IMR-90 (cell line): ENCODE measurements around the gene NT5DC3. TPM values are rescaled to one million over a fixed set of nuclear protein-coding genes. Genes with fewer than 3 reads are reported as not detected.

ENCODE experiments used
- ATAC-seq: fragments of 200-7000 bp; cut with Tn5 transposase; 2 replicates; pipeline ENCODE4 v1.9.1; 2020; ENCODE audit warnings: low read depth, mild to moderate bottlenecking, moderate library complexity
- BruUV-seq: library from RNA; stranded (reverse); fragments of 400-500 nt; replicated peaks from 2 replicates; lab custom pipeline; 2021; lab: Mats Ljungman, UMichigan
- CTCF ChIA-PET: fragments of 300-600 bp; formaldehyde crosslinking; extraction: SDS; loops from one replicate; lab custom pipeline; 2021; ENCODE audit warnings: antibody characterized with exemption; lab: Yijun Ruan, JAX
- POLR2A ChIA-PET: fragments of 300-600 bp; sonication (Branson Sonifier 250); formaldehyde crosslinking; loops from one replicate; lab custom pipeline; 2022; ENCODE audit warnings: antibody characterized with exemption; ENCODE audit not compliant: unreplicated experiment; lab: Charles Lee
- DNase-seq: peaks from one replicate; pipeline ENCODE4 v3.0.0; 2013
- H2AFZ ChIP-seq: replicated peaks from 2 replicates; pipeline ENCODE3; 2013; ENCODE audit warnings: low read length, mild to moderate bottlenecking; ENCODE audit not compliant: poor library complexity
- H2AK5ac ChIP-seq: 2 replicates; pipeline ENCODE4 v1.6.1; 2013; ENCODE audit warnings: low read depth, low read length, inconsistent platforms
- H2AK9ac ChIP-seq: replicated peaks from 2 replicates; pipeline ENCODE3; 2013; ENCODE audit warnings: mild to moderate bottlenecking, low read depth, low read length, moderate library complexity; ENCODE audit not compliant: poor library complexity
- H2BK120ac ChIP-seq: 2 replicates; pipeline ENCODE4 v1.6.1; 2013; ENCODE audit warnings: low read depth, low read length, inconsistent platforms
- H2BK15ac ChIP-seq: 3 replicates; pipeline ENCODE4 v1.6.1; 2013; ENCODE audit warnings: low read depth, low read length, inconsistent platforms
- H2BK20ac ChIP-seq: 2 replicates; pipeline ENCODE4 v1.6.1; 2013; ENCODE audit warnings: low read depth, mild to moderate bottlenecking, inconsistent platforms, low read length, moderate library complexity
- H2BK5ac ChIP-seq: 2 replicates; pipeline ENCODE4 v1.6.1; 2013; ENCODE audit warnings: mild to moderate bottlenecking, low read depth, low read length, inconsistent platforms; ENCODE audit not compliant: poor library complexity, severe bottlenecking
- H3K14ac ChIP-seq: replicated peaks from 2 replicates; pipeline ENCODE4 v1.6.1; 2013; ENCODE audit warnings: low read depth, low read length, inconsistent platforms
- H3K18ac ChIP-seq: 2 replicates; pipeline ENCODE4 v1.6.1; 2013; ENCODE audit warnings: low read depth, low read length, control low read depth
- H3K23ac ChIP-seq: 2 replicates; pipeline ENCODE4 v1.6.1; 2013; ENCODE audit warnings: low read depth, low read length, inconsistent platforms
- H3K27ac ChIP-seq: 2 replicates; pipeline ENCODE4 v1.5.1; 2013; ENCODE audit warnings: mild to moderate bottlenecking, control low read depth, low read length; ENCODE audit not compliant: insufficient read depth
- H3K27me3 ChIP-seq: 2 replicates; pipeline ENCODE4 v1.6.1; 2013; ENCODE audit warnings: low read length; ENCODE audit not compliant: control insufficient read depth, insufficient read depth
- H3K36me3 ChIP-seq: 2 replicates; pipeline ENCODE4 v1.6.1; 2013; ENCODE audit warnings: low read length, mixed read lengths; ENCODE audit not compliant: control insufficient read depth, insufficient read depth
- H3K4ac ChIP-seq: 2 replicates; pipeline ENCODE4 v1.6.1; 2013; ENCODE audit warnings: low read depth, low read length, inconsistent platforms
- H3K4me1 ChIP-seq: 2 replicates; pipeline ENCODE4 v1.6.1; 2013; ENCODE audit warnings: low read length, mixed read lengths; ENCODE audit not compliant: control insufficient read depth, insufficient read depth
- H3K4me2 ChIP-seq: 2 replicates; pipeline ENCODE4 v1.6.1; 2013; ENCODE audit warnings: low read depth, mild to moderate bottlenecking, control low read depth, low read length, moderate library complexity
- H3K4me3 ChIP-seq: 2 replicates; pipeline ENCODE4 v1.5.1; 2013; ENCODE audit warnings: low read depth, mild to moderate bottlenecking, control low read depth, low read length, moderate library complexity; ENCODE audit not compliant: insufficient read depth
- H3K56ac ChIP-seq: 2 replicates; pipeline ENCODE4 v1.6.1; 2013; ENCODE audit warnings: low read length, inconsistent platforms; ENCODE audit not compliant: insufficient read depth; ENCODE audit errors: extremely low read depth
- H3K79me1 ChIP-seq, 2 experiments: 2 replicates each; pipeline ENCODE4 v1.6.1; 2013; ENCODE audit warnings: low read length in 2 of 2, inconsistent platforms in 1 of 2, low read depth in 1 of 2
- H3K9ac ChIP-seq: 2 replicates; pipeline ENCODE4 v1.6.1; 2013; ENCODE audit warnings: low read depth, low read length, control low read depth
- H3K9me1 ChIP-seq: 2 replicates; pipeline ENCODE4 v1.6.1; 2013; ENCODE audit warnings: low read length, inconsistent platforms; ENCODE audit not compliant: insufficient read depth
- H3K9me3 ChIP-seq: 2 replicates; pipeline ENCODE4 v1.6.1; 2013; ENCODE audit warnings: low read length; ENCODE audit not compliant: control insufficient read depth, insufficient read depth
- H4K20me1 ChIP-seq: 2 replicates; pipeline ENCODE4 v1.6.1; 2013; ENCODE audit warnings: low read length, inconsistent platforms; ENCODE audit not compliant: insufficient read depth
- H4K5ac ChIP-seq: 2 replicates; pipeline ENCODE4 v1.6.1; 2013; ENCODE audit warnings: mild to moderate bottlenecking, low read depth, low read length, control low read depth
- H4K8ac ChIP-seq, 2 experiments: 2 replicates each; pipeline ENCODE4 v1.6.1; 2013; ENCODE audit warnings: low read depth in 2 of 2, low read length in 2 of 2, control low read depth in 1 of 2, inconsistent platforms in 1 of 2
- H4K91ac ChIP-seq: 2 replicates; pipeline ENCODE4 v1.6.1; 2013; ENCODE audit warnings: low read depth, low read length, inconsistent platforms; ENCODE audit not compliant: insufficient read depth
- BHLHE40 ChIP-seq: fragments of 150-350 bp; IDR thresholded peaks from 2 replicates; pipeline ENCODE4 v1.6.1; 2016; ENCODE audit warnings: mild to moderate bottlenecking, low read depth, low read length
- CEBPB ChIP-seq: IDR thresholded peaks from 2 replicates; pipeline ENCODE4 v1.6.1; 2012; ENCODE audit warnings: low read depth, low read length, improper control_type of control experiment
- CHD1 ChIP-seq: IDR thresholded peaks from 2 replicates; pipeline ENCODE4 v1.6.1; 2012; ENCODE audit warnings: low read depth, low read length, improper control_type of control experiment
- CTCF ChIP-seq: conservative IDR thresholded peaks from 2 replicates; pipeline ENCODE4 v1.5.1; 2012; ENCODE audit warnings: mild to moderate bottlenecking, low read depth, low read length, improper control_type of control experiment
- FOS ChIP-seq: fragments of 150-350 bp; IDR thresholded peaks from 2 replicates; pipeline ENCODE4 v1.6.1; 2016; ENCODE audit warnings: low read depth, low read length
- MAFK ChIP-seq: IDR thresholded peaks from 2 replicates; pipeline ENCODE4 v1.6.1; 2012; ENCODE audit warnings: low read depth, low read length, improper control_type of control experiment
- MAZ ChIP-seq: IDR thresholded peaks from 2 replicates; pipeline ENCODE4 v1.6.1; 2012; ENCODE audit warnings: low read depth, mild to moderate bottlenecking, low read length, improper control_type of control experiment, moderate library complexity, borderline replicate concordance
- MXI1 ChIP-seq: IDR thresholded peaks from 2 replicates; pipeline ENCODE4 v1.6.1; 2012; ENCODE audit warnings: low read depth, mild to moderate bottlenecking, low read length, moderate library complexity, borderline replicate concordance
- NFE2L2 ChIP-seq: fragments of 150-350 bp; IDR thresholded peaks from 2 replicates; pipeline ENCODE4 v1.6.1; 2016; ENCODE audit warnings: low read depth, mild to moderate bottlenecking, low read length
- POLR2A ChIP-seq: IDR thresholded peaks from 2 replicates; pipeline ENCODE4 v1.6.1; 2012; ENCODE audit warnings: mild to moderate bottlenecking, low read depth, low read length
- RAD21 ChIP-seq: IDR thresholded peaks from 2 replicates; pipeline ENCODE4 v1.6.1; 2012; ENCODE audit warnings: low read length, improper control_type of control experiment
- RCOR1 ChIP-seq: IDR thresholded peaks from 2 replicates; pipeline ENCODE4 v1.6.1; 2012; ENCODE audit warnings: mild to moderate bottlenecking, low read length, improper control_type of control experiment; ENCODE audit not compliant: insufficient replicate concordance
- RFX5 ChIP-seq: IDR thresholded peaks from 2 replicates; pipeline ENCODE4 v1.8.0; 2012; ENCODE audit warnings: low read depth, mild to moderate bottlenecking, low read length, moderate library complexity
- SMC3 ChIP-seq: fragments of 150-350 bp; IDR thresholded peaks from 2 replicates; pipeline ENCODE4 v1.6.1; 2016; ENCODE audit warnings: low read depth, mild to moderate bottlenecking, antibody characterized with exemption, low read length, moderate library complexity
- USF2 ChIP-seq: fragments of 150-350 bp; IDR thresholded peaks from 2 replicates; pipeline ENCODE4 v1.6.1; 2017; ENCODE audit warnings: mild to moderate bottlenecking, antibody characterized with exemption, low read length, low read depth
- WGBS, 2 experiments: methylation state at CpG; one replicate each; pipeline versions ENCODE4 v1.1.5 to v1.1.7; 2013; ENCODE audit warnings: missing lambda C conversion rate in 2 of 2; ENCODE audit not compliant: insufficient read length in 1 of 2; ENCODE audit errors: extremely low coverage in 2 of 2; 5-methylcytosine and 5-hydroxymethylcytosine counted together
- dilution Hi-C: fragments of 300-500 bp; cut with HindIII; formaldehyde crosslinking; loops from one replicate; pipeline ENCODE4 v1.14.3; 2018; ENCODE audit warnings: low sequenced_read_pairs; ENCODE audit not compliant: unreplicated experiment
- in situ Hi-C: fragments of 300-500 bp; cut with MboI; formaldehyde crosslinking; loops from 3 replicates; pipeline ENCODE4 v1.14.3; 2019; ENCODE audit warnings: low sequenced_read_pairs, inconsistent platforms, mixed read lengths
- intact Hi-C: fragments of 100-400 bp; cut with micrococcal nuclease; formaldehyde crosslinking; loops from 2 replicates; pipeline ENCODE4 v1.10.0; 2022
- polyA plus RNA-seq, 3 experiments: library from polyadenylated mRNA; depleted of rRNA; stranded (reverse); fragments of >200 nt; gene quantifications; 2 replicates each; pipeline ENCODE4 v1.2.3, GENCODE V29; 2012; ENCODE audit warnings: low replicate concordance in 1 of 3
- total RNA-seq: library from RNA; depleted of rRNA; stranded (reverse); fragments of >200 nt; gene quantifications from 2 replicates; pipeline ENCODE4 v1.2.3, GENCODE V29; 2012
- TF ChIP-seq, protein P1 (sequence below): fragments of 150-350 bp; IDR thresholded peaks from 2 replicates; pipeline ENCODE4 v1.6.1; 2016; ENCODE audit warnings: low read depth, mild to moderate bottlenecking, low read length, moderate library complexity, borderline replicate concordance

The NT5DC3 gene
- total and polyA plus RNA-seq, 2 of the 4 experiments (the other 2 are of a cell fraction) = 7.3 to 17.6 TPM

- ATAC-seq (no peak), DNase-seq (no peak)
- POLR2A ChIA-PET = no interaction called here
- Histone ChIP-seq H3K18ac (no peak overlapping the region), H4K5ac (no peak overlapping the region), H2AK9ac (no peak overlapping the region), H2BK5ac (no peak overlapping the region), H3K9me3 (no peaks in the 10 kb centered on the region), H3K36me3 (peaks cover 6% of the 10 kb centered on the region), H3K4me1 (peaks cover 9% of the 10 kb centered on the region), H2BK120ac (no peak overlapping the region), H3K79me1 (peaks cover 41 to 79% of the 10 kb centered on the region in 2 experiments), H3K4ac (no peak overlapping the region), H2BK20ac (no peak overlapping the region), H3K27ac (no peak overlapping the region), H2BK15ac (no peak overlapping the region), H3K56ac (no peak overlapping the region), H2AK5ac (no peak overlapping the region), H3K9me1 (peaks cover 22% of the 10 kb centered on the region), H3K4me3 (no peak overlapping the region), H3K4me2 (no peak overlapping the region), H3K9ac (no peak overlapping the region), H2AFZ (no peak overlapping the region), H4K91ac (no peak overlapping the region), H3K23ac (no peak overlapping the region), H4K20me1 (peaks cover 6% of the 10 kb centered on the region; the same call in 1 of the 2 replicates), H3K27me3 (no peaks in the 10 kb centered on the region), H4K8ac (no peak overlapping the region), H3K14ac (no peak overlapping the region)
- no TSS peak for BruUV-seq
- TF ChIP-seq USF2 (no peak), MAFK (no peak), RFX5 (no peak), POLR2A (no peak), BHLHE40 (no peak), NFE2L2 (no peak), MAZ (no peak), SMC3 (no peak), CHD1 (no peak), FOS (no peak), RCOR1 (no peak), CEBPB (no peak), MXI1 (no peak), CTCF (no peak), RAD21 (no peak)
- TF ChIP-seq, protein P1, sequence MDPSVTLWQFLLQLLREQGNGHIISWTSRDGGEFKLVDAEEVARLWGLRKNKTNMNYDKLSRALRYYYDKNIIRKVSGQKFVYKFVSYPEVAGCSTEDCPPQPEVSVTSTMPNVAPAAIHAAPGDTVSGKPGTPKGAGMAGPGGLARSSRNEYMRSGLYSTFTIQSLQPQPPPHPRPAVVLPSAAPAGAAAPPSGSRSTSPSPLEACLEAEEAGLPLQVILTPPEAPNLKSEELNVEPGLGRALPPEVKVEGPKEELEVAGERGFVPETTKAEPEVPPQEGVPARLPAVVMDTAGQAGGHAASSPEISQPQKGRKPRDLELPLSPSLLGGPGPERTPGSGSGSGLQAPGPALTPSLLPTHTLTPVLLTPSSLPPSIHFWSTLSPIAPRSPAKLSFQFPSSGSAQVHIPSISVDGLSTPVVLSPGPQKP = no peak
- 100% methylated on average over 1 of the region's 5 CpGs; no CpG with 5 or more reads in 1 of the 2 experiments for WGBS, 2 experiments
- CTCF ChIA-PET = no interaction called here
- dilution Hi-C loops = no loop called here
- in situ Hi-C loops = no loop called here
- intact Hi-C loops = no loop called here
These were observed 30.9 kb downstream of the NT5DC3 start for GRCh38 chr12:103810111-103810510.
